ENCODE measurements around the gene GADL1.

Gene GADL1

GRCh38 chr3:30813734-30814133, 80.7 kb downstream of the GADL1 start:
- TF ChIP-seq GATA1 (IDR thresholded peaks at IDR 0.05; ENCODE audit: low read depth, low read length) (no peak), POLR2A (IDR thresholded peaks at IDR 0.05; ENCODE audit: low read length) (no peak)
- DNase-seq: no peak

- TF ChIP-seq POLR2A (IDR thresholded peaks at IDR 0.05; ENCODE audit: low read length) (no peak), GATA1 (IDR thresholded peaks at IDR 0.05; ENCODE audit: low read depth, low read length) (no peak)
- DNase-seq: no peak
Measured at GRCh38 chr3:30811151-30811795, 83.2 kb downstream of the GADL1 start.

GRCh38 chr3:30810625-30811024, 83.8 kb downstream of the GADL1 start:
- TF ChIP-seq POLR2A (IDR thresholded peaks at IDR 0.05; ENCODE audit: low read length): no peak
- no peak for TF ChIP-seq GATA1 (IDR thresholded peaks at IDR 0.05; ENCODE audit: low read depth, low read length)
- no peak for DNase-seq

- no peak for DNase-seq
- TF ChIP-seq GATA1 (IDR thresholded peaks at IDR 0.05; ENCODE audit: low read depth, low read length): no peak
- TF ChIP-seq POLR2A (IDR thresholded peaks at IDR 0.05; ENCODE audit: low read length): no peak
Measured at GRCh38 chr3:30805695-30806094, 88.8 kb downstream of the GADL1 start.

GRCh38 chr3:30804984-30805383, 89.5 kb downstream of the GADL1 start:
- DNase-seq: no peak
- no peak for TF ChIP-seq POLR2A (IDR thresholded peaks at IDR 0.05; ENCODE audit: low read length)

GRCh38 chr3:30795176-30795575, 99.3 kb downstream of the GADL1 start:
- TF ChIP-seq POLR2A (IDR thresholded peaks at IDR 0.05; ENCODE audit: low read length): no peak
- TF ChIP-seq GATA1 (IDR thresholded peaks at IDR 0.05; ENCODE audit: low read depth, low read length): no peak
- no peak for DNase-seq

GRCh38 chr3:30793740-30794139, 100.7 kb downstream of the GADL1 start:
- DNase-seq: no peak
- no peak for TF ChIP-seq POLR2A (IDR thresholded peaks at IDR 0.05; ENCODE audit: low read length)
- no peak for TF ChIP-seq GATA1 (IDR thresholded peaks at IDR 0.05; ENCODE audit: low read depth, low read length)

GRCh38 chr3:30790150-30790549, 104.3 kb downstream of the GADL1 start:
- DNase-seq: no peak
- TF ChIP-seq POLR2A (IDR thresholded peaks at IDR 0.05; ENCODE audit: low read length): no peak
- TF ChIP-seq GATA1 (IDR thresholded peaks at IDR 0.05; ENCODE audit: low read depth, low read length): no peak

- no peak for TF ChIP-seq POLR2A (IDR thresholded peaks at IDR 0.05; ENCODE audit: low read length)
- TF ChIP-seq GATA1 (IDR thresholded peaks at IDR 0.05; ENCODE audit: low read depth, low read length): no peak
- no peak for DNase-seq
Measured at GRCh38 chr3:30786365-30786764, 108.1 kb downstream of the GADL1 start.

- TF ChIP-seq POLR2A (IDR thresholded peaks at IDR 0.05; ENCODE audit: low read length) (no peak), GATA1 (IDR thresholded peaks at IDR 0.05; ENCODE audit: low read depth, low read length) (no peak)
- DNase-seq: peak; percentile 3 to 10
Measured at GRCh38 chr3:30779686-30780287, 114.7 kb downstream of the GADL1 start.

- TF ChIP-seq POLR2A (IDR thresholded peaks at IDR 0.05; ENCODE audit: low read length) (no peak), GATA1 (IDR thresholded peaks at IDR 0.05; ENCODE audit: low read depth, low read length) (no peak)
- no peak for DNase-seq
Measured at GRCh38 chr3:30778933-30779332, 115.5 kb downstream of the GADL1 start.

GRCh38 chr3:30777426-30778113, 116.9 kb downstream of the GADL1 start:
- TF ChIP-seq POLR2A (IDR thresholded peaks at IDR 0.05; ENCODE audit: low read length) (no peak), GATA1 (IDR thresholded peaks at IDR 0.05; ENCODE audit: low read depth, low read length) (no peak)
- no peak for DNase-seq

GRCh38 chr3:30776186-30776815, 118.2 kb downstream of the GADL1 start:
- no peak for TF ChIP-seq POLR2A (IDR thresholded peaks at IDR 0.05; ENCODE audit: low read length)
- no peak for TF ChIP-seq GATA1 (IDR thresholded peaks at IDR 0.05; ENCODE audit: low read depth, low read length)
- DNase-seq: no peak

GRCh38 chr3:30775040-30775439, 119.4 kb downstream of the GADL1 start:
- DNase-seq: no peak
- TF ChIP-seq POLR2A (IDR thresholded peaks at IDR 0.05; ENCODE audit: low read length): no peak
- no peak for TF ChIP-seq GATA1 (IDR thresholded peaks at IDR 0.05; ENCODE audit: low read depth, low read length)
